Loucy (cell line): ENCODE measurements around the gene PHACTR3.

Experiments
- H2AFZ ChIP-seq: fragments of 200-600 bp; sonication (generic); 2 replicates; pipeline ENCODE4 v1.6.0; 2016; ENCODE audit warnings: antibody characterized with exemption, mild to moderate bottlenecking, low read length, moderate library complexity
- H3F3A ChIP-seq: fragments of 200-600 bp; 2 replicates; pipeline ENCODE4 v1.6.0; 2016; ENCODE audit warnings: antibody characterized with exemption, low read depth, mild to moderate bottlenecking
- H3K27me3 ChIP-seq: fragments of 200-600 bp; sonication (generic); 2 replicates; pipeline ENCODE4 v1.6.1; 2014; ENCODE audit warnings: low read length, mild to moderate bottlenecking; ENCODE audit not compliant: insufficient read depth, poor library complexity, severe bottlenecking
- H3K36me3 ChIP-seq: fragments of 200-600 bp; sonication (generic); 2 replicates; pipeline ENCODE4 v1.6.1; 2016; ENCODE audit warnings: low read length; ENCODE audit not compliant: insufficient read depth
- H3K4me1 ChIP-seq: fragments of 200-600 bp; sonication (generic); 2 replicates; pipeline ENCODE4 v1.5.1; 2014; ENCODE audit warnings: low read length, mild to moderate bottlenecking; ENCODE audit not compliant: insufficient read depth, poor library complexity, severe bottlenecking
- H3K4me2 ChIP-seq: fragments of 200-600 bp; sonication (generic); 2 replicates; pipeline ENCODE4 v1.6.0; 2014; ENCODE audit warnings: antibody characterized with exemption, low read length, low read depth, mild to moderate bottlenecking; ENCODE audit not compliant: poor library complexity, severe bottlenecking
- H3K4me3 ChIP-seq: fragments of 200-600 bp; sonication (generic); 2 replicates; pipeline ENCODE4 v1.5.1; 2014; ENCODE audit warnings: low read length, mild to moderate bottlenecking, mixed read lengths; ENCODE audit not compliant: poor library complexity, severe bottlenecking
- H3K79me2 ChIP-seq: fragments of 200-600 bp; sonication (generic); 2 replicates; pipeline ENCODE4 v1.6.1; 2014; ENCODE audit warnings: low read length; ENCODE audit not compliant: insufficient read depth
- H3K9ac ChIP-seq: fragments of 200-600 bp; sonication (generic); 2 replicates; pipeline ENCODE4 v1.6.0; 2014; ENCODE audit warnings: mild to moderate bottlenecking, low read depth, low read length, moderate library complexity; ENCODE audit not compliant: poor library complexity, severe bottlenecking
- H3K9me2 ChIP-seq: fragments of 200-600 bp; sonication (generic); replicated peaks from 2 replicates; pipeline ENCODE4 v1.6.1; 2016; ENCODE audit warnings: low read depth, low read length, mixed read lengths
- H3K9me3 ChIP-seq: fragments of 200-600 bp; sonication (generic); 2 replicates; pipeline ENCODE4 v1.6.1; 2014; ENCODE audit warnings: mild to moderate bottlenecking, antibody characterized with exemption, low read length, low read depth; ENCODE audit not compliant: insufficient read depth
- H4K20me1 ChIP-seq: fragments of 200-600 bp; sonication (generic); 2 replicates; pipeline ENCODE4 v1.6.0; 2014; ENCODE audit warnings: antibody characterized with exemption, low read length, mild to moderate bottlenecking; ENCODE audit not compliant: insufficient read depth, poor library complexity, severe bottlenecking
- CTCF ChIP-seq: fragments of 200-600 bp; sonication (generic); conservative IDR thresholded peaks from 2 replicates; pipeline ENCODE4 v1.5.1; 2014; ENCODE audit warnings: mild to moderate bottlenecking, antibody characterized with exemption, low read length
- EZH2phosphoT487 ChIP-seq: fragments of 200-600 bp; IDR thresholded peaks from 2 replicates; pipeline ENCODE4 v1.6.1; 2018; ENCODE audit warnings: antibody characterized with exemption, mild to moderate bottlenecking, moderate library complexity, borderline replicate concordance

PHACTR3 gene

GRCh38 chr20:59806578-59806975 lies 202.2 kb downstream of the PHACTR3 start:
- Histone ChIP-seq H3F3A (no peaks in the 10 kb centered on the region), H3K9me2 (no peaks in the 10 kb centered on the region), H3K9me3 (no peaks in the 10 kb centered on the region), H3K36me3 (peaks cover 47% of the 10 kb centered on the region; the same call in 1 of the 2 replicates), H3K27me3 (no peaks in the 10 kb centered on the region), H4K20me1 (no peaks in the 10 kb centered on the region), H3K79me2 (no peaks in the 10 kb centered on the region), H2AFZ (no peak overlapping the region), H3K4me3 (no peak overlapping the region), H3K9ac (no peak overlapping the region), H3K4me1 (no peaks in the 10 kb centered on the region), H3K4me2 (no peak overlapping the region)
- TF ChIP-seq EZH2phosphoT487, result no peak
- no peak for TF ChIP-seq CTCF

GRCh38 chr20:59807909-59808728 lies 203.8 kb downstream of the PHACTR3 start:
- Histone ChIP-seq H3K79me2 (no peaks in the 10 kb centered on the region), H4K20me1 (no peaks in the 10 kb centered on the region), H3K27me3 (no peaks in the 10 kb centered on the region), H3K36me3 (peaks cover 42% of the 10 kb centered on the region; the same call in 1 of the 2 replicates), H3K9me2 (no peaks in the 10 kb centered on the region), H3K9me3 (no peaks in the 10 kb centered on the region), H3K4me2 (no peak overlapping the region), H3K4me3 (no peak overlapping the region), H3K4me1 (no peaks in the 10 kb centered on the region), H2AFZ (no peak overlapping the region), H3K9ac (no peak overlapping the region), H3F3A (no peaks in the 10 kb centered on the region)
- TF ChIP-seq EZH2phosphoT487, result no peak
- no peak for TF ChIP-seq CTCF

- Histone ChIP-seq H3K4me1 (no peaks in the 10 kb centered on the region), H3K4me3 (no peak overlapping the region), H3K79me2 (no peaks in the 10 kb centered on the region), H3K36me3 (peaks cover 42% of the 10 kb centered on the region; the same call in 1 of the 2 replicates), H3K9ac (no peak overlapping the region), H4K20me1 (no peaks in the 10 kb centered on the region), H2AFZ (no peak overlapping the region), H3K4me2 (no peak overlapping the region), H3F3A (no peaks in the 10 kb centered on the region), H3K9me2 (no peaks in the 10 kb centered on the region), H3K27me3 (no peaks in the 10 kb centered on the region), H3K9me3 (no peaks in the 10 kb centered on the region)
- TF ChIP-seq CTCF (no peak), EZH2phosphoT487 (no peak)
These were observed 204.5 kb downstream of the PHACTR3 start for GRCh38 chr20:59808729-59809381.
